Esophagus (tissue), 2 donors: ENCODE results near the gene WT1. TPM values are rescaled to one million over a fixed set of nuclear protein-coding genes. Genes with fewer than 3 reads are reported as not detected.

Experiments used
- H3K27ac ChIP-seq, 2 donors: one replicate each; pipeline ENCODE4 v1.5.1; 2013; ENCODE audit warnings: low read depth in 2 of 2, mild to moderate bottlenecking in 2 of 2, inconsistent platforms in 1 of 2, low read length in 1 of 2, moderate library complexity in 1 of 2
- H3K27me3 ChIP-seq, 2 donors: one replicate each; pipeline ENCODE4 v1.6.1; 2013; ENCODE audit warnings: low read length in 2 of 2, control low read depth in 1 of 2, mild to moderate bottlenecking in 1 of 2; ENCODE audit not compliant: insufficient read depth in 2 of 2, control insufficient read depth in 1 of 2
- H3K36me3 ChIP-seq, 2 donors: one replicate each; pipeline ENCODE4 v1.6.1; 2013; ENCODE audit warnings: low read length in 1 of 2; ENCODE audit not compliant: control insufficient read depth in 2 of 2, insufficient read depth in 2 of 2
- H3K4me1 ChIP-seq, 2 donors: one replicate each; pipeline ENCODE4 v1.6.1; 2013; ENCODE audit warnings: low read length in 1 of 2; ENCODE audit not compliant: control insufficient read depth in 2 of 2, insufficient read depth in 2 of 2
- H3K4me3 ChIP-seq, 2 donors: one replicate each; pipeline ENCODE4 v1.5.1; 2013; ENCODE audit warnings: low read length in 2 of 2, mild to moderate bottlenecking in 2 of 2, low read depth in 1 of 2, moderate library complexity in 1 of 2
- H3K9me3 ChIP-seq, 2 donors: one replicate each; pipeline ENCODE4 v1.6.1; 2013; ENCODE audit warnings: mild to moderate bottlenecking in 2 of 2, low read depth in 1 of 2, low read length in 1 of 2, moderate library complexity in 1 of 2; ENCODE audit not compliant: control insufficient read depth in 2 of 2, insufficient read depth in 1 of 2
- WGBS, 2 donors: extraction: QIAGEN DNeasy Blood & Tissue Kit; methylation state at CpG; one replicate each; pipeline ENCODE4 v1.1.7; 2013; 5-methylcytosine and 5-hydroxymethylcytosine counted together
- polyA plus RNA-seq, 2 donors: library from polyadenylated mRNA; stranded (reverse); fragments of 200-250 nt; gene quantifications; one replicate each; pipeline ENCODE4 v1.2.3, GENCODE V29; 2013
- donor health status: healthy with polysubstance abuse.
- donor health status: Bipolar disorder and iron deficiency.

The WT1 gene
- polyA plus RNA-seq, 2 donors = not detected

DNA sequence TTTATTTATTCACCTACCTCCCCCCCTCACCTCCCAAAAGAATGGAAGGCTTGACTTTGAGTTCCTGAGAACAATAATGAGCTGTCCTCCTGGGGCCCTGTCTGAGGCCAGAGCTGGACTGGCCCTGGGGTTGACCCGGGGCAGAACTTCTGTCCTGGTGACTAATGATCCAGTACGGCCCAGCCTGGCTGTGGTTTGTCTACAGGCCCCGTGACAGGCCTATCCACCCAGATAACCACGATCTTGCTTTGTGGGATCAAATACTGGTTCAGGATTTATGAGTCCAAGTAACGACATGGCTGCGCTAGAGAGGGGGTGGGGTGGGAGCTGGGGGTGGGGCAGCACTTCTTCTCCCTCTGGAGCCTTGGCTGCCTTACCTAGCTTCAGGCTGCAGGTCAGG is 81.5 kb downstream of the WT1 start:
- WGBS, 2 donors = 45 to 54% methylated on average over 6 of the region's 6 CpGs
- Histone ChIP-seq H3K27ac (no peak overlapping the region), H3K4me3 (no peak overlapping the region), H3K9me3 (no peaks in the 10 kb centered on the region), H3K27me3 (no peaks in the 10 kb centered on the region), H3K4me1 (no peaks in the 10 kb centered on the region), H3K36me3 (no peaks in the 10 kb centered on the region)

DNA sequence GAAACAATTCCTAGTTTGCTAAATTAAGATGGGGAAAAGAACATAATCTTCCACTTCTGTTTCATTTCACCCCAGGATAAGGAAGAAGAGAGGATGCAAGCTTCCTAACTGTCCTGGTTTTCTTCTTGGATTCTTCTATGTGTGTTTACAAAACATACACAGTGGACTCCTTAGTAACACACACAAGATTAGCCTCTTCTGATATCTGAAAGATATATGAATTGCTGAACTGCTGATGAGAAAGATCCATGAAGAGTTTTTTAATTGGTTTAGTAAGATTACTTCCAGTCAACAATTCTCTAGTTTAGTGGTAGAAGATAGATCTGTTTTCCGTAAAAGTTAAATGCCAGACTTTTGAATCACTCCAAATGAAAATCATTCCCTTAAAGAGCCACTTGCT is 86.8 kb downstream of the WT1 start:
- H3K4me1 ChIP-seq = no peaks in the 10 kb centered on the region
- H3K9me3 ChIP-seq = no peaks in the 10 kb centered on the region
- no peaks in the 10 kb centered on the region for H3K27me3 ChIP-seq
- H3K4me3 ChIP-seq = no peak overlapping the region
- WGBS, 2 donors = 33 to 59% methylated on average over 1 of the region's 1 CpG
- no peak overlapping the region for H3K27ac ChIP-seq
- H3K36me3 ChIP-seq = no peaks in the 10 kb centered on the region

DNA sequence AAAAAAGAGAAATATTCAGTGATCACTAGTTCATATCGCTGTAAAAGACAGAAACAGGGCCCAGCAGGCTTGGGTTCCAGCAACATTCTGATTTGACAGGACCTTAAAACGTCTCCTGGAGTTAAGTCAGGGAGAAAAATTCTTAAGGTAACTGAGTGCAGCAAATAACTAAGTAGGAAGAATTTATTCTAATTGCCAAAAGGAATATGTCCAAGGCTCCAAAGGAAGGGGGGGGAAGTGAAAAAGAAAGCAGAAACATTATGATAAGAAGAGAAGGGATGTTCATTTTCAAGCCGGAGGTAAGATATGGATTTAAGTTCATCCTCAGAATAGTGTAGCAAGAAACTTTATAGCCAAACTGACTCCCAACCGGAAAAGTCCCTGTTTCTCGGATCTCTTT is 90.4 kb downstream of the WT1 start:
- Histone ChIP-seq H3K36me3 (no peaks in the 10 kb centered on the region), H3K27me3 (no peaks in the 10 kb centered on the region), H3K27ac (no peak overlapping the region), H3K4me3 (no peak overlapping the region), H3K4me1 (no peaks in the 10 kb centered on the region), H3K9me3 (no peaks in the 10 kb centered on the region)
- WGBS, 2 donors = 74 to 75% methylated on average over 5 of the region's 5 CpGs

DNA sequence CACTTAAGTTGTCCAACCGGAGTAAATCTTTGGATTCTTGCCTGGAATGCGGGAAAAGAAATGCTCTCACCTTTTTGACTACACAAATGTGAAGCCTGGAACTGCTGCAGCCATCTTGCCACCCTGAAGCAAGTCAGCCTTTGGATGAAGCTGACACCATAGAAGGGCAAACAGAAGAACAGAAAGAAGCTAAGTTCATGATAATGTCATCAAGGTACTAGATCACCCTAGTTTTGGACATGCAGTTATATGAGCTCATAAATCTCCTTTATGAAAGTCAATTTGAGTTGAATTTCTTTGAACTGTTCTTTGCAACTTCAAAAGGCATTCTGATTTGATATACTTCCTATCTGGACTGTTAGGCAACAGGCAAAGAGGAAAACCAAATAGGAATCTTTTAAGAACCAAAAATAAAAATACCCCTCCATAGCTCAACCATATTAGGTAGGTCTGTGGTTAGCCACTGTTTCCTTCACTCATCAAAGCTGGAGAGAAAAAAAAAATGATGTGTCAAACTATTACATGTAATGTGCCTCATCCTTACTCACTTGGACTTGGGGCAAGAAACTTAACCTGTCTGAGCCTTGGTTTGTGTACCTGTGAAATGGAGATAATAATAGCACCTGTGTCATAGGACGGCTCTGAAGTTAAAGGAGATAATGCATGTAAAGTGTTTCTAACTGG is 91.9 kb downstream of the WT1 start:
- 79 to 80% methylated on average over 3 of the region's 3 CpGs for WGBS, 2 donors

DNA sequence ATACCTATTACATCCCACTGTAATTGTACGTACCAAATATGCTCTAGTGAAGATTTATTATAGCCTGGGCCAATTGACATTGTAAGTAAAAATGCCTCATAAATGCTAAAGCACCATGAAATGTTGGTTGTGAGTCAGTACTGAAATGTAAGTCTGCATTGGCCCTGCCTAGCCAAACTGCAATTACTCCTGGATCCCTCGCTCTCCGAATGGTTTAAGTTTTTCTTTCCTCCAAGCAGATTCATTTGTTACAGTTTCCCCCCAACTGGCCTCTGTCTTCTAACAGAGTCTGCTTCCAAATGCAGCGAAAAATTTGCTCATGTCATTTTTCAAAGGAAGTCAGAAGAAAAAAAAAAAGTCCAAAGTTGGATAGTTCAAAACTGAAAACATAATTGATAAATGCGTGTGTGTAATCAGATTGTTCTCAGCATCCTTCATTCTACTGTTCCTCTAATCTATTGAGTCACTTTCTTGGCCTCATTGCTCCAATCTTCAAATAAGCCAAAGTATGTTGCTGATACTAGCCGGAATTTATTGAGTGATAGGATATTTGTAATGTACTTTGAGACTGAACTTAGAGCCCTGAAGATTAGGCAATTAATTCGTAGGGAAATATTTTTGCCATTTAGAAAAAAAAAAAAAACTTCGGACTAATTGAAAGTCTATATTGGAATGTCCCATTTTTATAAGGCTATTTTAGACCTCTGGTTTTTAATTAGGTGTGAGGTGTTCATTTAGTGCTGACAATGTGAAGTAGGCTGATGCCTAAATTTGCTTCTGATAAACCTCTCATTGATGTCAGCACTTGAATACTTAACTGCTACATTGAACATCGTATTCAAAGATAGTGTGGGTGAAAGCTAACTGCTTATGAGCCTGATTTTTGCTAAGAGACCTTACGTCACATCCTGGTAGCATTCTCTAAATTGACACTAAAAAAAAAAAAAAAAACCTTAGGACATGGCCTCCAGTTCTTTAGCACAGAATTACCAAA is 93.4 kb downstream of the WT1 start:
- Histone ChIP-seq H3K4me3 (no peak overlapping the region), H3K9me3 (no peaks in the 10 kb centered on the region), H3K27ac (no peak overlapping the region), H3K4me1 (no peaks in the 10 kb centered on the region), H3K27me3 (no peaks in the 10 kb centered on the region), H3K36me3 (no peaks in the 10 kb centered on the region)
- WGBS, 2 donors = 73 to 75% methylated on average over 10 of the region's 10 CpGs

More for the DNA sequence above, 91.9 kb downstream of the WT1 start:
- Histone ChIP-seq H3K4me1 (no peaks in the 10 kb centered on the region), H3K9me3 (no peaks in the 10 kb centered on the region), H3K36me3 (no peaks in the 10 kb centered on the region), H3K4me3 (no peak overlapping the region), H3K27me3 (no peaks in the 10 kb centered on the region), H3K27ac (no peak overlapping the region)

DNA sequence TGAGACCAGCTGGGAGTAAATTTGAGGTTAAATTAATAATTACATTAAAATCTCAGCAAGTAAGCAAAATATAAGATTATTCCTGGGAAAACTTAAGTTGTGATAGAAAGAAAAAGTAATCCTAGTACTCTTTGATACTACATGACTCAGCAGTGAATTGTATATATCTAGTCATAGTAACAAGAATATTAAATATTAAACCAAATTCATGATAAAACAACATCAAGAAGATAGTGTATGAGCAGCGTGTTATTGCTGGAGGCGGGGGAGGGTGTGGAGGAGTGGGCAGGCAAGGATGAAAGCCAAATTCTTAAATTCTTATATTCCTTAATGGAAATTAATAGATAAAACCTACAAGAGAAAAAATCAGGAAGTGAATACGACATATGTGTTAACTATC is 95.2 kb downstream of the WT1 start:
- Histone ChIP-seq H3K27me3 (no peaks in the 10 kb centered on the region), H3K27ac (no peak overlapping the region), H3K36me3 (no peaks in the 10 kb centered on the region), H3K4me1 (no peaks in the 10 kb centered on the region), H3K4me3 (no peak overlapping the region), H3K9me3 (no peaks in the 10 kb centered on the region)
- WGBS, 2 donors = 70 to 82% methylated on average over 3 of the region's 3 CpGs

Other genes with a start within 250 kb of the WT1 start
- 100 to 1,000 TPM; 142 to 283 TPM for gene EIF3M, start 148.3 kb upstream of the WT1 start, polyA plus RNA-seq